IMR-90 (cell line): ENCODE results near the gene MPPED1. TPM values are rescaled to one million over a fixed set of nuclear protein-coding genes. Genes with fewer than 3 reads are reported as not detected.

Experiments used
- ATAC-seq: fragments of 200-7000 bp; cut with Tn5 transposase; 2 replicates; pipeline ENCODE4 v1.9.1; 2020; ENCODE audit warnings: low read depth, mild to moderate bottlenecking, moderate library complexity
- BruUV-seq: library from RNA; stranded (reverse); fragments of 400-500 nt; replicated peaks from 2 replicates; lab custom pipeline; 2021; lab: Mats Ljungman, UMichigan
- CTCF ChIA-PET: fragments of 300-600 bp; formaldehyde crosslinking; extraction: SDS; loops from one replicate; lab custom pipeline; 2021; ENCODE audit warnings: antibody characterized with exemption; lab: Yijun Ruan, JAX
- POLR2A ChIA-PET: fragments of 300-600 bp; sonication (Branson Sonifier 250); formaldehyde crosslinking; loops from one replicate; lab custom pipeline; 2022; ENCODE audit warnings: antibody characterized with exemption; ENCODE audit not compliant: unreplicated experiment; lab: Charles Lee
- DNase-seq: peaks from one replicate; pipeline ENCODE4 v3.0.0; 2013
- H2AFZ ChIP-seq: replicated peaks from 2 replicates; pipeline ENCODE3; 2013; ENCODE audit warnings: low read length, mild to moderate bottlenecking; ENCODE audit not compliant: poor library complexity
- H2AK5ac ChIP-seq: 2 replicates; pipeline ENCODE4 v1.6.1; 2013; ENCODE audit warnings: low read depth, low read length, inconsistent platforms
- H2AK9ac ChIP-seq: replicated peaks from 2 replicates; pipeline ENCODE3; 2013; ENCODE audit warnings: mild to moderate bottlenecking, low read depth, low read length, moderate library complexity; ENCODE audit not compliant: poor library complexity
- H2BK120ac ChIP-seq: 2 replicates; pipeline ENCODE4 v1.6.1; 2013; ENCODE audit warnings: low read depth, low read length, inconsistent platforms
- H2BK15ac ChIP-seq: 3 replicates; pipeline ENCODE4 v1.6.1; 2013; ENCODE audit warnings: low read depth, low read length, inconsistent platforms
- H2BK20ac ChIP-seq: 2 replicates; pipeline ENCODE4 v1.6.1; 2013; ENCODE audit warnings: low read depth, mild to moderate bottlenecking, inconsistent platforms, low read length, moderate library complexity
- H2BK5ac ChIP-seq: 2 replicates; pipeline ENCODE4 v1.6.1; 2013; ENCODE audit warnings: mild to moderate bottlenecking, low read depth, low read length, inconsistent platforms; ENCODE audit not compliant: poor library complexity, severe bottlenecking
- H3K14ac ChIP-seq: replicated peaks from 2 replicates; pipeline ENCODE4 v1.6.1; 2013; ENCODE audit warnings: low read depth, low read length, inconsistent platforms
- H3K18ac ChIP-seq: 2 replicates; pipeline ENCODE4 v1.6.1; 2013; ENCODE audit warnings: low read depth, low read length, control low read depth
- H3K23ac ChIP-seq: 2 replicates; pipeline ENCODE4 v1.6.1; 2013; ENCODE audit warnings: low read depth, low read length, inconsistent platforms
- H3K27ac ChIP-seq: 2 replicates; pipeline ENCODE4 v1.5.1; 2013; ENCODE audit warnings: mild to moderate bottlenecking, control low read depth, low read length; ENCODE audit not compliant: insufficient read depth
- H3K27me3 ChIP-seq: 2 replicates; pipeline ENCODE4 v1.6.1; 2013; ENCODE audit warnings: low read length; ENCODE audit not compliant: control insufficient read depth, insufficient read depth
- H3K36me3 ChIP-seq: 2 replicates; pipeline ENCODE4 v1.6.1; 2013; ENCODE audit warnings: low read length, mixed read lengths; ENCODE audit not compliant: control insufficient read depth, insufficient read depth
- H3K4ac ChIP-seq: 2 replicates; pipeline ENCODE4 v1.6.1; 2013; ENCODE audit warnings: low read depth, low read length, inconsistent platforms
- H3K4me1 ChIP-seq: 2 replicates; pipeline ENCODE4 v1.6.1; 2013; ENCODE audit warnings: low read length, mixed read lengths; ENCODE audit not compliant: control insufficient read depth, insufficient read depth
- H3K4me2 ChIP-seq: 2 replicates; pipeline ENCODE4 v1.6.1; 2013; ENCODE audit warnings: low read depth, mild to moderate bottlenecking, control low read depth, low read length, moderate library complexity
- H3K4me3 ChIP-seq: 2 replicates; pipeline ENCODE4 v1.5.1; 2013; ENCODE audit warnings: low read depth, mild to moderate bottlenecking, control low read depth, low read length, moderate library complexity; ENCODE audit not compliant: insufficient read depth
- H3K56ac ChIP-seq: 2 replicates; pipeline ENCODE4 v1.6.1; 2013; ENCODE audit warnings: low read length, inconsistent platforms; ENCODE audit not compliant: insufficient read depth; ENCODE audit errors: extremely low read depth
- H3K79me1 ChIP-seq, 2 experiments: 2 replicates each; pipeline ENCODE4 v1.6.1; 2013; ENCODE audit warnings: low read length in 2 of 2, inconsistent platforms in 1 of 2, low read depth in 1 of 2
- H3K9ac ChIP-seq: 2 replicates; pipeline ENCODE4 v1.6.1; 2013; ENCODE audit warnings: low read depth, low read length, control low read depth
- H3K9me1 ChIP-seq: 2 replicates; pipeline ENCODE4 v1.6.1; 2013; ENCODE audit warnings: low read length, inconsistent platforms; ENCODE audit not compliant: insufficient read depth
- H3K9me3 ChIP-seq: 2 replicates; pipeline ENCODE4 v1.6.1; 2013; ENCODE audit warnings: low read length; ENCODE audit not compliant: control insufficient read depth, insufficient read depth
- H4K20me1 ChIP-seq: 2 replicates; pipeline ENCODE4 v1.6.1; 2013; ENCODE audit warnings: low read length, inconsistent platforms; ENCODE audit not compliant: insufficient read depth
- H4K5ac ChIP-seq: 2 replicates; pipeline ENCODE4 v1.6.1; 2013; ENCODE audit warnings: mild to moderate bottlenecking, low read depth, low read length, control low read depth
- H4K8ac ChIP-seq, 2 experiments: 2 replicates each; pipeline ENCODE4 v1.6.1; 2013; ENCODE audit warnings: low read depth in 2 of 2, low read length in 2 of 2, control low read depth in 1 of 2, inconsistent platforms in 1 of 2
- H4K91ac ChIP-seq: 2 replicates; pipeline ENCODE4 v1.6.1; 2013; ENCODE audit warnings: low read depth, low read length, inconsistent platforms; ENCODE audit not compliant: insufficient read depth
- BHLHE40 ChIP-seq: fragments of 150-350 bp; IDR thresholded peaks from 2 replicates; pipeline ENCODE4 v1.6.1; 2016; ENCODE audit warnings: mild to moderate bottlenecking, low read depth, low read length
- CEBPB ChIP-seq: IDR thresholded peaks from 2 replicates; pipeline ENCODE4 v1.6.1; 2012; ENCODE audit warnings: low read depth, low read length, improper control_type of control experiment
- CHD1 ChIP-seq: IDR thresholded peaks from 2 replicates; pipeline ENCODE4 v1.6.1; 2012; ENCODE audit warnings: low read depth, low read length, improper control_type of control experiment
- CTCF ChIP-seq: conservative IDR thresholded peaks from 2 replicates; pipeline ENCODE4 v1.5.1; 2012; ENCODE audit warnings: mild to moderate bottlenecking, low read depth, low read length, improper control_type of control experiment
- ELK1 ChIP-seq: fragments of 150-350 bp; IDR thresholded peaks from 2 replicates; pipeline ENCODE4 v1.6.1; 2016; ENCODE audit warnings: low read depth, mild to moderate bottlenecking, low read length, moderate library complexity, borderline replicate concordance
- FOS ChIP-seq: fragments of 150-350 bp; IDR thresholded peaks from 2 replicates; pipeline ENCODE4 v1.6.1; 2016; ENCODE audit warnings: low read depth, low read length
- MAFK ChIP-seq: IDR thresholded peaks from 2 replicates; pipeline ENCODE4 v1.6.1; 2012; ENCODE audit warnings: low read depth, low read length, improper control_type of control experiment
- MAZ ChIP-seq: IDR thresholded peaks from 2 replicates; pipeline ENCODE4 v1.6.1; 2012; ENCODE audit warnings: low read depth, mild to moderate bottlenecking, low read length, improper control_type of control experiment, moderate library complexity, borderline replicate concordance
- MXI1 ChIP-seq: IDR thresholded peaks from 2 replicates; pipeline ENCODE4 v1.6.1; 2012; ENCODE audit warnings: low read depth, mild to moderate bottlenecking, low read length, moderate library complexity, borderline replicate concordance
- NFE2L2 ChIP-seq: fragments of 150-350 bp; IDR thresholded peaks from 2 replicates; pipeline ENCODE4 v1.6.1; 2016; ENCODE audit warnings: low read depth, mild to moderate bottlenecking, low read length
- POLR2A ChIP-seq: IDR thresholded peaks from 2 replicates; pipeline ENCODE4 v1.6.1; 2012; ENCODE audit warnings: mild to moderate bottlenecking, low read depth, low read length
- RAD21 ChIP-seq: IDR thresholded peaks from 2 replicates; pipeline ENCODE4 v1.6.1; 2012; ENCODE audit warnings: low read length, improper control_type of control experiment
- RCOR1 ChIP-seq: IDR thresholded peaks from 2 replicates; pipeline ENCODE4 v1.6.1; 2012; ENCODE audit warnings: mild to moderate bottlenecking, low read length, improper control_type of control experiment; ENCODE audit not compliant: insufficient replicate concordance
- RFX5 ChIP-seq: IDR thresholded peaks from 2 replicates; pipeline ENCODE4 v1.8.0; 2012; ENCODE audit warnings: low read depth, mild to moderate bottlenecking, low read length, moderate library complexity
- SMC3 ChIP-seq: fragments of 150-350 bp; IDR thresholded peaks from 2 replicates; pipeline ENCODE4 v1.6.1; 2016; ENCODE audit warnings: low read depth, mild to moderate bottlenecking, antibody characterized with exemption, low read length, moderate library complexity
- USF2 ChIP-seq: fragments of 150-350 bp; IDR thresholded peaks from 2 replicates; pipeline ENCODE4 v1.6.1; 2017; ENCODE audit warnings: mild to moderate bottlenecking, antibody characterized with exemption, low read length, low read depth
- WGBS, 2 experiments: methylation state at CpG; one replicate each; pipeline versions ENCODE4 v1.1.5 to v1.1.7; 2013; ENCODE audit warnings: missing lambda C conversion rate in 2 of 2; ENCODE audit not compliant: insufficient read length in 1 of 2; ENCODE audit errors: extremely low coverage in 2 of 2; 5-methylcytosine and 5-hydroxymethylcytosine counted together
- dilution Hi-C: fragments of 300-500 bp; cut with HindIII; formaldehyde crosslinking; loops from one replicate; pipeline ENCODE4 v1.14.3; 2018; ENCODE audit warnings: low sequenced_read_pairs; ENCODE audit not compliant: unreplicated experiment
- in situ Hi-C: fragments of 300-500 bp; cut with MboI; formaldehyde crosslinking; loops from 3 replicates; pipeline ENCODE4 v1.14.3; 2019; ENCODE audit warnings: low sequenced_read_pairs, inconsistent platforms, mixed read lengths
- intact Hi-C: fragments of 100-400 bp; cut with micrococcal nuclease; formaldehyde crosslinking; loops from 2 replicates; pipeline ENCODE4 v1.10.0; 2022
- polyA plus RNA-seq, 3 experiments: library from polyadenylated mRNA; depleted of rRNA; stranded (reverse); fragments of >200 nt; gene quantifications; 2 replicates each; pipeline ENCODE4 v1.2.3, GENCODE V29; 2012; ENCODE audit warnings: low replicate concordance in 1 of 3
- total RNA-seq: library from RNA; depleted of rRNA; stranded (reverse); fragments of >200 nt; gene quantifications from 2 replicates; pipeline ENCODE4 v1.2.3, GENCODE V29; 2012

The MPPED1 gene
- total and polyA plus RNA-seq, 2 of the 4 experiments (the other 2 are of a cell fraction): not detected

GRCh38 chr22:43424201-43424600 lies 12.4 kb downstream of the MPPED1 start:
- H3K36me3 ChIP-seq: no peaks in the 10 kb centered on the region
- H4K91ac ChIP-seq: no peak overlapping the region
- H3K4me1 ChIP-seq: no peaks in the 10 kb centered on the region
- ChIA-PET POLR2A (no interaction called here), CTCF (no interaction called here)
- DNase-seq (no peak), ATAC-seq (no peak)
- dilution Hi-C loops (no loop called here), in situ Hi-C loops (no loop called here), intact Hi-C loops (no loop called here)
- no peak overlapping the region for H3K4me2 ChIP-seq
- H4K8ac ChIP-seq: no peak overlapping the region
- no peak overlapping the region for H2AFZ ChIP-seq
- no peak overlapping the region for H2BK15ac ChIP-seq
- peaks cover 44% of the 10 kb centered on the region for H3K27me3 ChIP-seq
- no peak overlapping the region for H2AK9ac ChIP-seq
- no peak overlapping the region for H4K5ac ChIP-seq
- no peak overlapping the region for H3K4me3 ChIP-seq
- TF ChIP-seq ELK1 (no peak), POLR2A (no peak), RCOR1 (no peak), SMC3 (no peak), MAFK (no peak), FOS (no peak), CHD1 (no peak), NFE2L2 (no peak), RAD21 (no peak), MAZ (no peak), BHLHE40 (no peak), MXI1 (no peak), CEBPB (no peak), USF2 (no peak), RFX5 (no peak), CTCF (no peak)
- no peak overlapping the region for H3K9ac ChIP-seq
- H3K14ac ChIP-seq: no peak overlapping the region
- no peak overlapping the region for H2BK20ac ChIP-seq
- H3K18ac ChIP-seq: no peak overlapping the region
- H4K20me1 ChIP-seq: no peaks in the 10 kb centered on the region
- no peak overlapping the region for H3K23ac ChIP-seq
- no peak overlapping the region for H2BK120ac ChIP-seq
- H3K56ac ChIP-seq: no peak overlapping the region
- no peaks in the 10 kb centered on the region for H3K9me1 ChIP-seq
- H3K79me1 ChIP-seq: no peaks in the 10 kb centered on the region
- no peak overlapping the region for H2BK5ac ChIP-seq
- no peak overlapping the region for H3K4ac ChIP-seq
- no TSS peak for BruUV-seq
- WGBS, 2 experiments: no CpG with 5 or more reads among the region's 7 CpGs
- H2AK5ac ChIP-seq: no peak overlapping the region
- H3K9me3 ChIP-seq: no peaks in the 10 kb centered on the region
- H3K27ac ChIP-seq: no peak overlapping the region
